Hepatocyte (in vitro differentiated cells): ENCODE measurements around the gene MEAK7.

Experiments
- EZH2 ChIP-seq: fragments of 200-600 bp; sonication (generic); IDR thresholded peaks from 2 replicates; pipeline ENCODE4 v1.6.1; 2016; ENCODE audit warnings: antibody characterized with exemption, mild to moderate bottlenecking, borderline replicate concordance
- TF ChIP-seq, protein P1 (sequence below): fragments of 200-600 bp; sonication (generic); IDR thresholded peaks from 2 replicates; pipeline ENCODE4 v1.5.1; 2016; ENCODE audit warnings: antibody characterized with exemption, mild to moderate bottlenecking; ENCODE audit not compliant: poor library complexity

DNA sequence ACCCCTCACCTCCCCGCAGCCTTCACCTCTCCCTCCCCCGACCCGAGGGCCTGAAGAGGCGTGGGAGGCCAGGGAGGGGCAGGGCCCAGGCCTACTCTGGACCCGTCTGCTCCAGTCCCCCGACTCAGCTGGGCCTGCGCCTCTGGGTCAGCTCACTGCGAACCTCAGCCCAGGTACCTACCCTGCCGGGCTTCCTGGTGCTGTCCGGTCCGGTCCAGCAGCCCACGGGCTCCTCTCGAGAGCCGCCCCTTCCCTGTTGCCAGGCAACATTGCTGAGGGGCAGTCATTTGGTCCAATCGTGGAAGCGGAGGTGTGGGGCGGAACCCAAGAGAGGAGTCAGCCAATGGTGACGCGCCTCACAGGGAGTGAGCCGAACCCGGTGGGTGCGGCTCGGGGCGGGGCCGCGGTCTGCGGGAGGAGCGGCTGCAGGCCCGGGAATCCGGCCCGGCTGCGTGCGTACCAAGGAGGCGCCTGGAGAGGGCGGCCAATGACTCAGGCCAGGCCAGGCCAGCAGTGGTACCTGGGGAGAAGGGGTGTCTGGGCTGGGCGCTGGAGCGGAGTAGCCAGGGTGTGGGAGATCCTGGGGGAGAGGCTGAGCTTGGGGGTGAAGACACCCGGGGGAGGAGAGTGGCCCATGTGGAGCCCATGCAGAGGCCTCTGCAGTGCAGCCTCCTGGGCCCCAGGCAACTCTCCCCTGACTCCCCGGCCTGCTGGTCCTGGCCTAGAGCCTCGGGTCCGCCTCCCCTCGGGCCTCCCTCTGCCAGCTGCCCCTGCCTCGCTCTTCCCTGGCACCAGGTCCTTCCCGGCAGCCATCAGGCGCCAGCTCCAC, at the start of gene MEAK7:
- TF ChIP-seq, protein P1, sequence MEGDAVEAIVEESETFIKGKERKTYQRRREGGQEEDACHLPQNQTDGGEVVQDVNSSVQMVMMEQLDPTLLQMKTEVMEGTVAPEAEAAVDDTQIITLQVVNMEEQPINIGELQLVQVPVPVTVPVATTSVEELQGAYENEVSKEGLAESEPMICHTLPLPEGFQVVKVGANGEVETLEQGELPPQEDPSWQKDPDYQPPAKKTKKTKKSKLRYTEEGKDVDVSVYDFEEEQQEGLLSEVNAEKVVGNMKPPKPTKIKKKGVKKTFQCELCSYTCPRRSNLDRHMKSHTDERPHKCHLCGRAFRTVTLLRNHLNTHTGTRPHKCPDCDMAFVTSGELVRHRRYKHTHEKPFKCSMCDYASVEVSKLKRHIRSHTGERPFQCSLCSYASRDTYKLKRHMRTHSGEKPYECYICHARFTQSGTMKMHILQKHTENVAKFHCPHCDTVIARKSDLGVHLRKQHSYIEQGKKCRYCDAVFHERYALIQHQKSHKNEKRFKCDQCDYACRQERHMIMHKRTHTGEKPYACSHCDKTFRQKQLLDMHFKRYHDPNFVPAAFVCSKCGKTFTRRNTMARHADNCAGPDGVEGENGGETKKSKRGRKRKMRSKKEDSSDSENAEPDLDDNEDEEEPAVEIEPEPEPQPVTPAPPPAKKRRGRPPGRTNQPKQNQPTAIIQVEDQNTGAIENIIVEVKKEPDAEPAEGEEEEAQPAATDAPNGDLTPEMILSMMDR = no peak
- TF ChIP-seq EZH2 = no peak
